Stimulated activated CD4-positive, alpha-beta T cell treated with anti-CD3 and anti-CD28 coated beads, Interleukin-12 subunit alpha, Interleukin-12 subunit beta, amount 100 ng/mL, for 4 hours (primary cell): ENCODE data around the gene HOXB3.
"Not testable (repeated sequence)": the region's sequence is repeated elsewhere in the genome, so short reads cannot be mapped to it uniquely, and the experiment has no call there.

Source experiments
- DNase-seq: peaks from one replicate; pipeline ENCODE4 v3.0.0-alpha.2; 2020

Gene HOXB3

GRCh38 chr17:48542114-48542656 lies 47.9 kb downstream of the HOXB3 start:
- no peak for DNase-seq

- peak; percentile 41 for DNase-seq
Measured at GRCh38 chr17:48541577-48542113, 48.4 kb downstream of the HOXB3 start.

- DNase-seq, result no peak
Measured at GRCh38 chr17:48541036-48541576, 48.9 kb downstream of the HOXB3 start.

GRCh38 chr17:48540213-48540612 lies 49.8 kb downstream of the HOXB3 start:
- no peak for DNase-seq

GRCh38 chr17:48539177-48539576 lies 50.9 kb downstream of the HOXB3 start:
- no peak for DNase-seq

- DNase-seq, result no peak
Measured at GRCh38 chr17:48537316-48537715, 52.7 kb downstream of the HOXB3 start.

GRCh38 chr17:48535793-48536559 lies 54.1 kb downstream of the HOXB3 start:
- not testable (repeated sequence) for DNase-seq

- no peak for DNase-seq
Measured at GRCh38 chr17:48532261-48532660, 57.8 kb downstream of the HOXB3 start.

- DNase-seq, result no peak
Measured at GRCh38 chr17:48530887-48531272, 59.2 kb downstream of the HOXB3 start, which contains the start of gene HOXB1. Gene HOXB1 (minus strand): TSS chr17:48531011. CDS start chr17:48530904, 107 bp downstream.

- DNase-seq, result no peak
Measured at GRCh38 chr17:48530208-48530886, 59.7 kb downstream of the HOXB3 start.

- no peak for DNase-seq
Measured at GRCh38 chr17:48529683-48530009, 60.4 kb downstream of the HOXB3 start.

GRCh38 chr17:48528936-48529682 lies 60.9 kb downstream of the HOXB3 start:
- no peak for DNase-seq

- no peak for DNase-seq
Measured at GRCh38 chr17:48528153-48528935, 61.7 kb downstream of the HOXB3 start.

GRCh38 chr17:48527547-48527932 lies 62.5 kb downstream of the HOXB3 start:
- no peak for DNase-seq

- DNase-seq, result no peak
Measured at GRCh38 chr17:48526608-48527546, 63.2 kb downstream of the HOXB3 start.

- no peak for DNase-seq
Measured at GRCh38 chr17:48523010-48523409, 67.0 kb downstream of the HOXB3 start.

- DNase-seq, result no peak
Measured at GRCh38 chr17:48522031-48522653, 67.9 kb downstream of the HOXB3 start.

GRCh38 chr17:48520631-48521079 lies 69.4 kb downstream of the HOXB3 start:
- no peak for DNase-seq

GRCh38 chr17:48519427-48519826 lies 70.6 kb downstream of the HOXB3 start:
- DNase-seq, result no peak

GRCh38 chr17:48517478-48517877 lies 72.6 kb downstream of the HOXB3 start:
- DNase-seq, result no peak
